NCI-H187 (cell line): ENCODE results near the gene METAP1D.

ENCODE experiments used
- DNase-seq, 2 experiments: peaks; one replicate each; lab custom pipeline; 2025; lab: John Stamatoyannopoulos, UW

Gene METAP1D

GRCh38 chr2:172091761-172092566 is 92.2 kb downstream of the METAP1D start:
- no peak for DNase-seq

GRCh38 chr2:172092716-172093415 is 93.1 kb downstream of the METAP1D start:
- no peak for DNase-seq

- DNase-seq, result no peak
Measured at GRCh38 chr2:172093416-172094293, 93.9 kb downstream of the METAP1D start.

- no peak for DNase-seq
Measured at GRCh38 chr2:172094294-172095145, 94.8 kb downstream of the METAP1D start.

GRCh38 chr2:172095146-172095904 is 95.6 kb downstream of the METAP1D start:
- DNase-seq, result no peak

GRCh38 chr2:172095905-172096625 is 96.3 kb downstream of the METAP1D start:
- DNase-seq, result no peak

GRCh38 chr2:172096626-172097547 is 97.1 kb downstream of the METAP1D start:
- DNase-seq, result no peak

- no peak for DNase-seq
Measured at GRCh38 chr2:172097557-172098131, 97.9 kb downstream of the METAP1D start.

- DNase-seq, result no peak
Measured at GRCh38 chr2:172098287-172098649, 98.5 kb downstream of the METAP1D start.

- no peak for DNase-seq
Measured at GRCh38 chr2:172098650-172099471, 99.1 kb downstream of the METAP1D start.

GRCh38 chr2:172099472-172100079 is 99.8 kb downstream of the METAP1D start:
- no peak for DNase-seq

- no peak for DNase-seq
Measured at GRCh38 chr2:172100080-172100934, 100.6 kb downstream of the METAP1D start.

- no peak for DNase-seq
Measured at GRCh38 chr2:172100935-172101820, 101.4 kb downstream of the METAP1D start.

GRCh38 chr2:172101821-172102390 is 102.2 kb downstream of the METAP1D start:
- no peak for DNase-seq
